ENCODE data around the gene ACSS1. TPM values are rescaled to one million over a fixed set of nuclear protein-coding genes. Genes with fewer than 3 reads are reported as not detected.

Gene ACSS1
- polyA plus RNA-seq, 2 of the 4 experiments (the other 2 are of a cell fraction), result 7.2 to 7.6 TPM

DNA sequence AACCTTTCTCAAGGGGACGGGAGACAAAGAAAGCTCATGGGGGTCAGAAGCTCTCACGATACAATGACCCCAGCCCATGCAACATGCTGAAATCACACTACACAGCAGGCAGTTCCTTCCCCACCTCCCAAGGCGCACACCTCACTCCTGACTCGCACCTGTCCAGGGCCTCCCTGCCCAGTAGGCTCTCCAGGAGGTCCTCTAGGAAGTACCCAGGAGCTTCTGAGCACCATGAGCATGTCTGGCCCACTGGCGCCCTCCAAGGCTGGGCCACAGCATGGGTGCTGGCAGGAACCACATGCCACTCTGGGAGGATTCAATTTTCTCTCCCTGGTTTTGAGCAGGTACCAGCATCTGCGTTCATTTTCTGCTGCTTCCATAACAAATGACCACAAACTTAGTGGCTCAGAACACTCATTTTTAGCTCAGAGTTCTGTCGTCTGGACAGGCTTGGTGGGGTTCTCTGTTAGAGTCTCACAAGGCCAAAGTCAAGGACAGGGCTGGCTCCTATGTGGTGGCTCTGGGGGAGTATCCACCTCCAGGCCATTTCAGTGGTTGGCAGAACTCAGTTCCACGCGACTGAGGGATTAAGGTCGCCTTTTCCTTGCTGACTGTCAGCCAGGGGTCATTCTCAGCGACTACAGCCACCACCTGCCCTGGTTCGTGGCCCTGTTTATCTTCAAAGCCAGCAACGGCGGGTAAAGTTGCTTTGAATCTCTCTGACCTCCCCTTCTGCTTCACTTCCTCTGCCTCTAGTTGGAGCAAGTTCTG lies 32.7 kb downstream of the ACSS1 start:
- FAIRE-seq (no peak), ATAC-seq (no peak), DNase-seq (ENCODE audit: low read depth in 1 of 2, low spot score in 1 of 2) (no peak)
- Histone ChIP-seq H3K4me1 (no peaks in the 10 kb centered on the region), H3K9me3 (no peaks in the 10 kb centered on the region), H3K4me3 (no peak overlapping the region), H3K27ac (no peak overlapping the region), H3K4me2 (no peak overlapping the region)
- CTCF ChIA-PET, result interaction anchor here (1.1 to 3.5 kb wide), 4 partner anchors 9 to 154 kb away, joined by 3 to 11 read pairs (median 3); no protein-coding TSS in a partner anchor
- POLR2A ChIA-PET, result no interaction called here
- TF ChIP-seq POLR2AphosphoS2 (conservative IDR thresholded peaks at IDR 0.05; ENCODE audit: low read length) (no peak), RAD21 (conservative IDR thresholded peaks at IDR 0.05 in 1 of 2, IDR thresholded peaks at IDR 0.05 in 1 of 2) (no peak), HDAC2 (IDR thresholded peaks at IDR 0.05) (no peak), POLR2A (IDR thresholded peaks at IDR 0.05; ENCODE audit: low read length) (no peak), BHLHE40 (IDR thresholded peaks at IDR 0.05; ENCODE audit: low read depth, low read length) (no peak), PHF8 (IDR thresholded peaks at IDR 0.05; ENCODE audit: borderline replicate concordance, low read depth) (no peak), CHD2 (IDR thresholded peaks at IDR 0.05; ENCODE audit: low read length, partially characterized antibody) (no peak), CHD4 (IDR thresholded peaks at IDR 0.05; ENCODE audit: borderline replicate concordance) (no peak), ZNF302 (CRISPR knock-in tag; IDR thresholded peaks at IDR 0.05) (no peak), ZSCAN20 (CRISPR knock-in tag; IDR thresholded peaks at IDR 0.05) (no peak), FOSL2 (IDR thresholded peaks at IDR 0.05) (no peak), FOSL2 (CRISPR knock-in tag; IDR thresholded peaks at IDR 0.05) (no peak), NPAS2 (CRISPR knock-in tag; IDR thresholded peaks at IDR 0.05; ENCODE audit: borderline replicate concordance) (no peak), HEYL (CRISPR knock-in tag; IDR thresholded peaks at IDR 0.05) (no peak), NR3C1 (IDR thresholded peaks at IDR 0.05) (no peak), RARB (CRISPR knock-in tag; IDR thresholded peaks at IDR 0.05) (no peak), HOXB13 (CRISPR knock-in tag; IDR thresholded peaks at IDR 0.05; ENCODE audit: low read depth) (no peak), MAZ (IDR thresholded peaks at IDR 0.05; ENCODE audit: borderline replicate concordance, low read depth, low read length) (no peak), ZC3H11A (IDR thresholded peaks at IDR 0.05) (no peak)
- TF ChIP-seq, protein P1, sequence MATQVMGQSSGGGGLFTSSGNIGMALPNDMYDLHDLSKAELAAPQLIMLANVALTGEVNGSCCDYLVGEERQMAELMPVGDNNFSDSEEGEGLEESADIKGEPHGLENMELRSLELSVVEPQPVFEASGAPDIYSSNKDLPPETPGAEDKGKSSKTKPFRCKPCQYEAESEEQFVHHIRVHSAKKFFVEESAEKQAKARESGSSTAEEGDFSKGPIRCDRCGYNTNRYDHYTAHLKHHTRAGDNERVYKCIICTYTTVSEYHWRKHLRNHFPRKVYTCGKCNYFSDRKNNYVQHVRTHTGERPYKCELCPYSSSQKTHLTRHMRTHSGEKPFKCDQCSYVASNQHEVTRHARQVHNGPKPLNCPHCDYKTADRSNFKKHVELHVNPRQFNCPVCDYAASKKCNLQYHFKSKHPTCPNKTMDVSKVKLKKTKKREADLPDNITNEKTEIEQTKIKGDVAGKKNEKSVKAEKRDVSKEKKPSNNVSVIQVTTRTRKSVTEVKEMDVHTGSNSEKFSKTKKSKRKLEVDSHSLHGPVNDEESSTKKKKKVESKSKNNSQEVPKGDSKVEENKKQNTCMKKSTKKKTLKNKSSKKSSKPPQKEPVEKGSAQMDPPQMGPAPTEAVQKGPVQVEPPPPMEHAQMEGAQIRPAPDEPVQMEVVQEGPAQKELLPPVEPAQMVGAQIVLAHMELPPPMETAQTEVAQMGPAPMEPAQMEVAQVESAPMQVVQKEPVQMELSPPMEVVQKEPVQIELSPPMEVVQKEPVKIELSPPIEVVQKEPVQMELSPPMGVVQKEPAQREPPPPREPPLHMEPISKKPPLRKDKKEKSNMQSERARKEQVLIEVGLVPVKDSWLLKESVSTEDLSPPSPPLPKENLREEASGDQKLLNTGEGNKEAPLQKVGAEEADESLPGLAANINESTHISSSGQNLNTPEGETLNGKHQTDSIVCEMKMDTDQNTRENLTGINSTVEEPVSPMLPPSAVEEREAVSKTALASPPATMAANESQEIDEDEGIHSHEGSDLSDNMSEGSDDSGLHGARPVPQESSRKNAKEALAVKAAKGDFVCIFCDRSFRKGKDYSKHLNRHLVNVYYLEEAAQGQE (IDR thresholded peaks at IDR 0.05), result no peak
- TF ChIP-seq, protein P2, sequence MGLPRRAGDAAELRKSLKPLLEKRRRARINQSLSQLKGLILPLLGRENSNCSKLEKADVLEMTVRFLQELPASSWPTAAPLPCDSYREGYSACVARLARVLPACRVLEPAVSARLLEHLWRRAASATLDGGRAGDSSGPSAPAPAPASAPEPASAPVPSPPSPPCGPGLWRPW (IDR thresholded peaks at IDR 0.05), result no peak
- WGBS (ENCODE audit: missing lambda C conversion rate), result 84% methylated on average over 14 of the region's 14 CpGs

DNA sequence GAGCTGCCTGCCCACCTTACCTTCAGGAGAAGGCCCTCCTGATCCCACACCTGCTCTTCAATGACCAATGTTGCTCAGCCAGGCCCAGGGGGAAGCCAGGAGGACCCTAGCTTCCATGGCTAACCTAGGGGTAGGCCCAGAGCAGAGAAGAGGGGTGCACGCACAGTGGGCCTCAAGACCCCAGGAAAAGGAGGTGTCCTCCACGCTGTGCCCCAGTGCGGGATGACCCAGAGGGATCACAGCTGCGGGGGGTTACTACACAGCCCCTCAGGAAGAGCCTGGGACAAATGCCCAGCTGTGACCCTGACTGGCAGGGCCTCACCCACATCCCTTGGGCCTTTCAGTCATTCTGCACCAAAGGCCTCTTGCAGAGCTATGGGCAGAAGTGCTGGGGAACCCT lies 33.8 kb downstream of the ACSS1 start:
- Histone ChIP-seq H3K4me1 (no peaks in the 10 kb centered on the region), H3K27ac (no peak overlapping the region), H3K4me3 (no peak overlapping the region), H3K4me2 (no peak overlapping the region), H3K9me3 (no peaks in the 10 kb centered on the region)
- 97% methylated on average over 4 of the region's 4 CpGs for WGBS (ENCODE audit: missing lambda C conversion rate)
- ATAC-seq (no peak), DNase-seq (ENCODE audit: low read depth in 1 of 2, low spot score in 1 of 2) (no peak), FAIRE-seq (no peak)
- ChIA-PET CTCF (interaction anchor here (0.8 to 3.5 kb wide), 7 partner anchors 8 to 155 kb away, joined by 3 to 11 read pairs (median 4); no protein-coding TSS in a partner anchor), POLR2A (no interaction called here)
- TF ChIP-seq HOXA7 (CRISPR knock-in tag; IDR thresholded peaks at IDR 0.05) (no peak), GATA3 (IDR thresholded peaks at IDR 0.05; ENCODE audit: borderline replicate concordance) (no peak), CHD4 (IDR thresholded peaks at IDR 0.05; ENCODE audit: borderline replicate concordance) (no peak), FOSB (CRISPR knock-in tag; IDR thresholded peaks at IDR 0.05) (no peak), ZC3H11A (IDR thresholded peaks at IDR 0.05) (no peak), MAFK (IDR thresholded peaks at IDR 0.05; ENCODE audit: partially characterized antibody) (no peak), JUN (IDR thresholded peaks at IDR 0.05) (no peak), KDM1A (IDR thresholded peaks at IDR 0.05; ENCODE audit: low read depth) (no peak)
- TF ChIP-seq, protein P3, sequence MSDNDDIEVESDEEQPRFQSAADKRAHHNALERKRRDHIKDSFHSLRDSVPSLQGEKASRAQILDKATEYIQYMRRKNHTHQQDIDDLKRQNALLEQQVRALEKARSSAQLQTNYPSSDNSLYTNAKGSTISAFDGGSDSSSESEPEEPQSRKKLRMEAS (IDR thresholded peaks at IDR 0.05), result no peak

Data from A549 (cell line).